GM12891 (cell line): ENCODE data around the gene PDHX.

Source experiments
- PAX5 ChIP-seq: IDR thresholded peaks from 2 replicates; pipeline ENCODE4 v1.6.1; 2011; ENCODE audit warnings: low read length, moderate library complexity, mild to moderate bottlenecking; ENCODE audit not compliant: insufficient read depth, severe bottlenecking
- POLR2A ChIP-seq: IDR thresholded peaks from 2 replicates; pipeline ENCODE4 v1.6.1; 2011; ENCODE audit warnings: low read depth, low read length, control low read depth
- POLR2AphosphoS5 ChIP-seq: IDR thresholded peaks from 2 replicates; pipeline ENCODE4 v1.6.1; 2011; ENCODE audit warnings: low read depth, low read length, control low read depth
- POU2F2 ChIP-seq: IDR thresholded peaks from 2 replicates; pipeline ENCODE4 v1.6.1; 2011; ENCODE audit warnings: low read depth, mild to moderate bottlenecking, control low read depth, low read length, moderate library complexity
- TAF1 ChIP-seq: IDR thresholded peaks from 2 replicates; pipeline ENCODE4 v1.6.1; 2011; ENCODE audit warnings: low read depth, low read length, control low read depth

DNA sequence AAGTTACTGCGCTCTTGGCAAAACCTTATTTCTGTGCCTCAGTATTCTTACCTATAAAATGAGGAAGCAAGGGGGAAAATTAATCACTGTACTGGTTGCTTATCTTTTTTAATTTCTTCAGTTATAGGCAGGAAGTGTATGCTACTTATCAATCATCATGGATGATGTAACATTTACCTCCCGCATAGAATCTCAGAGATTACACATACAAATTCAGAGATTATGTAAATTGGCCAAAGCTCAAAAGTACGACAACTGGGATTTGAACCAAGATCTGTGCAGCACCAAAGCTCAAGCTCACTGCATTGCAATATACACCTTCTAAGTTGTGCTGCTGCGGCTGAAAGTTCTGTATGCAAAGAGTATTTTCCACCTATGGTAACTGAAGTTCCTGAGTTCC, 83.0 kb downstream of the PDHX start:
- TF ChIP-seq POLR2AphosphoS5 (no peak), POLR2A (no peak), PAX5 (no peak), TAF1 (no peak), POU2F2 (no peak)
